Nephron (organoid): ENCODE results near the gene ZNF253.
"Not testable (repeated sequence)": the region's sequence is repeated elsewhere in the genome, so short reads cannot be mapped to it uniquely, and the experiment has no call there.

ENCODE experiments used
- H3K27ac Mint-ChIP-seq, 3 experiments: 2 replicates each; pipeline ENCODE4 v1.8.0; 2020; ENCODE audit warnings: mixed read lengths in 3 of 3, mild to moderate bottlenecking in 2 of 3, moderate library complexity in 1 of 3
- H3K27me3 Mint-ChIP-seq: 2 replicates; pipeline ENCODE4 v1.8.0; 2021; ENCODE audit warnings: low read depth, mild to moderate bottlenecking, moderate library complexity, mixed read lengths
- H3K36me3 Mint-ChIP-seq: 2 replicates; pipeline ENCODE4 v1.8.0; 2020; ENCODE audit warnings: low read depth, mixed read lengths
- H3K4me1 Mint-ChIP-seq: 2 replicates; pipeline ENCODE4 v1.8.0; 2020; ENCODE audit warnings: mixed read lengths
- H3K4me3 Mint-ChIP-seq, 3 experiments: 2 replicates each; pipeline ENCODE4 v1.8.0; 2020; ENCODE audit warnings: mild to moderate bottlenecking in 3 of 3, mixed read lengths in 3 of 3, moderate library complexity in 2 of 3
- H3K9me3 Mint-ChIP-seq: 2 replicates; pipeline ENCODE4 v1.8.0; 2020; ENCODE audit warnings: mixed read lengths
- TF ChIP-seq, protein P1 (sequence below), 3 experiments: fragments of 200-600 bp; sonication (generic); IDR thresholded peaks; one replicate each; pipeline ENCODE4 v1.5.0; 2021; ENCODE audit warnings: antibody characterized with exemption in 3 of 3; ENCODE audit not compliant: unreplicated experiment in 3 of 3

Gene ZNF253

DNA sequence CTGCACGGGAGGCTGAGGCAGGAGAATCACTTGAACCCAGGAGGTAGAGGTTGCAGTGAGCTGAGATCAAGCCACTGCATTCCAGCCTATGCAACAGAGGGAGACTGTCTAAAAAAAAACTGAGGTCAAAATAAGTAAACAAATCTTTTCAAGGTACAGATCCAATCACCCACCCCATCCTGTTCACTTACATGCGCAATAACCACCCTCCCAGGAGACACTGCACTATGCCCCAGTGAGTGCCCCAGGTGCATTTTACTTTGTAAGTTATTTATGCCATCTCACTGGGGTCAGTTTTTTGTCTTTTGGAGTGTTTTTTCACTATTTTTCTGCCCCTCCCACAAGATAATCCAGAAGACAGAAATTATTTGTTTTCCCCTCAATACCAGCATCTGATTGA, 6.9 kb upstream of the ZNF253 start:
- Mint-ChIP-seq H3K27ac (no peak overlapping the region), H3K27me3 (no peaks in the 10 kb centered on the region), H3K4me1 (no peaks in the 10 kb centered on the region), H3K36me3 (peaks cover 9% of the 10 kb centered on the region), H3K9me3 (peaks cover 59% of the 10 kb centered on the region), H3K4me3 (no peak overlapping the region)
- TF ChIP-seq, protein P1, sequence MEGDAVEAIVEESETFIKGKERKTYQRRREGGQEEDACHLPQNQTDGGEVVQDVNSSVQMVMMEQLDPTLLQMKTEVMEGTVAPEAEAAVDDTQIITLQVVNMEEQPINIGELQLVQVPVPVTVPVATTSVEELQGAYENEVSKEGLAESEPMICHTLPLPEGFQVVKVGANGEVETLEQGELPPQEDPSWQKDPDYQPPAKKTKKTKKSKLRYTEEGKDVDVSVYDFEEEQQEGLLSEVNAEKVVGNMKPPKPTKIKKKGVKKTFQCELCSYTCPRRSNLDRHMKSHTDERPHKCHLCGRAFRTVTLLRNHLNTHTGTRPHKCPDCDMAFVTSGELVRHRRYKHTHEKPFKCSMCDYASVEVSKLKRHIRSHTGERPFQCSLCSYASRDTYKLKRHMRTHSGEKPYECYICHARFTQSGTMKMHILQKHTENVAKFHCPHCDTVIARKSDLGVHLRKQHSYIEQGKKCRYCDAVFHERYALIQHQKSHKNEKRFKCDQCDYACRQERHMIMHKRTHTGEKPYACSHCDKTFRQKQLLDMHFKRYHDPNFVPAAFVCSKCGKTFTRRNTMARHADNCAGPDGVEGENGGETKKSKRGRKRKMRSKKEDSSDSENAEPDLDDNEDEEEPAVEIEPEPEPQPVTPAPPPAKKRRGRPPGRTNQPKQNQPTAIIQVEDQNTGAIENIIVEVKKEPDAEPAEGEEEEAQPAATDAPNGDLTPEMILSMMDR (IDR thresholded peaks at IDR 0.05; ENCODE audit: unreplicated experiment in 3 of 3), result no peak

DNA sequence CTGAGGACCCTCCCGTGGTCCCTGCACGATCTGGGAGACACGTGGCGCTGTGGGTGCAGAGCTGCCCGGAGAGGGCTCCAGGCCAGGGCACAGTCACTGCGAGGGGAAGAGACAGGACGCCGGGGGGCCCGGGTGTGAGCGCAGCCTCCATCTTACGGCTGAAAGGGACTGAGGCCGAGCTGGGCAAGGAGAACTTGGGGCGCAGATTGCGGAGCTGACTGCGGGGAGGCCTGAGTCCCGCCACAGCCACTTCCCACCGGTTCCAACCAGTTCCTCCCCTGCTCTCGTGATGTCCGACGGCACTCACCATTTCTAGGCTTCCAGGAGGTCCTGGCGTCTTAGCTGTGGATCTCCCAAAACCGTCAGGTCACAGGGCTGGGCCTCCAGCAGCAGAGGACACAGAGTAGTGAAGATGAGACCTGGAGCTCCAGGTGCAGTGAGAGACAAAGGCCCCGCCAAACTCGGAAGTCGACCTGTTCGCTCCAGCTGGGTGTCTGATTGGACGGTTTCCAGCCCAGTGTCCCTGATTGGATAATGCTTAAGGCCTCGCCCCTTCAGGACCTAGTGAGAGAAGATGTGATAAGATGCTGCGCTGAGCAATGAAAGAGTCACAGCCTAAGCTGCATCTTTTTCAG, 4.8 kb upstream of the ZNF253 start:
- TF ChIP-seq, protein P1 (IDR thresholded peaks at IDR 0.05; ENCODE audit: unreplicated experiment in 3 of 3), result no peak
- Mint-ChIP-seq H3K4me3 (no peak overlapping the region), H3K36me3 (peaks cover 15% of the 10 kb centered on the region), H3K9me3 (peaks cover 51% of the 10 kb centered on the region), H3K4me1 (no peaks in the 10 kb centered on the region), H3K27ac (no peak overlapping the region), H3K27me3 (no peaks in the 10 kb centered on the region)

DNA sequence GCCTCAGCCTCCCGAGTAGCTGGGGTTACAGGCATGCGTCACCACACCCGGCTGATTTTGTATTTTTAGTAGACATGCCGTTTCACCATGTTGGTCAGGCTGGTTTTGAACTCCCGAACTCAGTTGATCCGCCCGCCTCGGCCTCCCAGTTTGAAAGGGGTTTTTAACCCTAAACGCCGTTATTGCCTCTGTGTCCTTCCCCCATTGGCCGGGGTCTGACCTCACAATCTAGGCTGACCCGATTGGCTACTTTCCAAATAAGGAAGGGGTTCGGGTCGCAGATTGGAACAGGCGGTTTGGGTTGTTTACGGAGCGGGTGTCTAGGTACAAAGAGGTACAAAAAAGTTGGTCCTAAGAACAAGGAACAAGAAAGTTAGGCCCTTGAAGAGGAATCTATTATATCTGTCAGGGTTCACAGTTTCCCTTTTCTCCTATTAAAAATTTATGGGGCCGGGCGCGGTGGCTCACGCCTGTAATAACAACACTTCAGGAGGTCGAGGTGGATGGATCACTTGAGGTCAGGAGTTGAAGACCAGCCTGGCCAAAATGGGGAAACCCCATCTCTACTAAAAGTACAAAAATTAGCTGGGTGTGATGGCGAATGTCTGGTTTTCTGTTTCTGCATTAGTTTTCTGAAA, 1.0 kb downstream of the ZNF253 start:
- Mint-ChIP-seq H3K4me1 (no peaks in the 10 kb centered on the region), H3K4me3 (peak overlapping the region; percentile 99 to 100 (median 100)), H3K27ac (peak overlapping the region; percentile 100), H3K36me3 (peaks cover 73% of the 10 kb centered on the region), H3K27me3 (no peaks in the 10 kb centered on the region), H3K9me3 (peaks cover 58% of the 10 kb centered on the region)
- TF ChIP-seq, protein P1 (IDR thresholded peaks at IDR 0.05; ENCODE audit: unreplicated experiment in 3 of 3), result no peak

DNA sequence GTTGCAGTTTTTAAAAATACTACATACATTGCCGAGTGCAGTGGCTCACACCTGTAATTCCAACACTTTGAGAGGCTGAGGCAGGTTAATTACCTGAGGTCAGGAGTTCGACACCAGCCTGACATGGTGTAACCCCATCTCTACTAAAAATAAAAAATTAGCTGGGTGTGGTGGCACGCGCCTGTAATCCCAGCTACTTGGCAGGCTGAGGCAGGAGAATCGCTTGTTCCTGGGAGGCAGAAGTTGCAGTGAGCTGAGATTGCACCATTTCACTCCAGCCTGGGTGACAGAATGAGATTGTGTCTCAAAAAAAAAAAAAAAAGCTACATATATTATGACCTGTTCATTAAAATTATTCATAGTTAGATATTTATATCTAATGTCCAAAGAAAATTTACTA, 4.4 kb downstream of the ZNF253 start:
- H3K4me3 Mint-ChIP-seq, H3K27me3 Mint-ChIP-seq, H3K4me1 Mint-ChIP-seq, H3K27ac Mint-ChIP-seq: not testable (repeated sequence)
- H3K9me3 Mint-ChIP-seq, result peaks cover 70% of the 10 kb centered on the region
- H3K36me3 Mint-ChIP-seq, result peaks cover 97% of the 10 kb centered on the region

DNA sequence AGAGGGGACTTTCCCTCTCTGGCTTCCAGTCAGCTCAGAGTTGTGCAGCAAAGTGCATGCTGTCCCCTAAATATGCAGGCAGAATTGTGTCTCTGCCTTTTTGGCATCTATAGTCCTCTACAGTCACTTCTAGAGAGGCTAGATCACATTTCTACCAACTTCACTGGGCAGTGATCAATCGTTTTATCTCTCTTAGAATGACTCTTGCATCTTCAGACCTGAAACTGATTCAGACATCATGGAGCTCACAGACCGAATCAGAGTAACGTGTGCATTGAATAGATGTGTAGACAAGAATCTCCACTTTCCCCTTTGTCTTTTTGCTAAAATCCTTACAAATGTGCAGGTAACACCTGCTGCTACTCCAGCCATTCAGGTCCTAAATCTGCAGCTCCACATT, 6.2 kb downstream of the ZNF253 start:
- Mint-ChIP-seq H3K36me3 (peaks cover 98% of the 10 kb centered on the region), H3K9me3 (peaks cover 74% of the 10 kb centered on the region), H3K27ac (no peak overlapping the region), H3K27me3 (no peaks in the 10 kb centered on the region), H3K4me1 (no peaks in the 10 kb centered on the region), H3K4me3 (no peak overlapping the region)
- TF ChIP-seq, protein P1 (IDR thresholded peaks at IDR 0.05; ENCODE audit: unreplicated experiment in 3 of 3), result no peak

DNA sequence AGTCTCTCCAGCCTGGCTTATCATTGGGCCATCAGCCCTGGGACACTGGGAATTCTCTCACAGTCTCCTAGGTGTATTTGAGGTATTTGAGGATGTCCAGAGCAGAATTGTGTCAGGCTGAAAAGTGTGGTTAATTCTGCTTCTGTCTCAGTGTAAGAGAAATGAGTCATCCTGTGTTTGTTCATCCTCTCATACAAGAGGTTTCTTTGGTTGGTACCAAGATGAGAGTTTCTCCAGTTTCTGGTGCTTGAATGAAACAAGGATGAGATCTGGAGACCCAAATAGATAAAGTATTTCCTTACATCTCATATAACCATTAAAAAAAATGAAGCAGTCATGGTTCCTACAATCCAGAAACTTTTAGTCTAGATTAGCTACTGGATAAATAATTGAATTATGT, 7.7 kb downstream of the ZNF253 start:
- Mint-ChIP-seq H3K4me1 (no peaks in the 10 kb centered on the region), H3K36me3 (peaks cover 98% of the 10 kb centered on the region), H3K4me3 (no peak overlapping the region), H3K27me3 (no peaks in the 10 kb centered on the region), H3K9me3 (peaks cover 71% of the 10 kb centered on the region), H3K27ac (no peak overlapping the region)
- TF ChIP-seq, protein P1 (IDR thresholded peaks at IDR 0.05; ENCODE audit: unreplicated experiment in 3 of 3), result no peak
